ENCODE measurements around the gene SH3BGRL2.
"Not testable (repeated sequence)": the region's sequence is repeated elsewhere in the genome, so short reads cannot be mapped to it uniquely, and the experiment has no call there.

Gene SH3BGRL2

GRCh38 chr6:79672631-79673111 is 41.5 kb downstream of the SH3BGRL2 start:
- Histone ChIP-seq H3K36me3 (ENCODE audit: low read depth) (no peaks in the 10 kb centered on the region), H3K4me1 (ENCODE audit: insufficient read depth, poor library complexity, severe bottlenecking) (peaks cover 14% of the 10 kb centered on the region), H3K9me3 (ENCODE audit: severe bottlenecking) (no peaks in the 10 kb centered on the region), H3K27ac (ENCODE audit: poor library complexity, severe bottlenecking) (peak overlapping the region; percentile 56), H3K4me3 (ENCODE audit: severe bottlenecking) (no peak overlapping the region), H3K27me3 (ENCODE audit: insufficient read depth, poor library complexity, severe bottlenecking) (no peaks in the 10 kb centered on the region)
- DNase-seq (ENCODE audit: low spot score) (no peak), ATAC-seq (ENCODE audit: low read depth) (peak; percentile 29; the same call in 2 of the 3 replicates)
- TF ChIP-seq, protein P1, sequence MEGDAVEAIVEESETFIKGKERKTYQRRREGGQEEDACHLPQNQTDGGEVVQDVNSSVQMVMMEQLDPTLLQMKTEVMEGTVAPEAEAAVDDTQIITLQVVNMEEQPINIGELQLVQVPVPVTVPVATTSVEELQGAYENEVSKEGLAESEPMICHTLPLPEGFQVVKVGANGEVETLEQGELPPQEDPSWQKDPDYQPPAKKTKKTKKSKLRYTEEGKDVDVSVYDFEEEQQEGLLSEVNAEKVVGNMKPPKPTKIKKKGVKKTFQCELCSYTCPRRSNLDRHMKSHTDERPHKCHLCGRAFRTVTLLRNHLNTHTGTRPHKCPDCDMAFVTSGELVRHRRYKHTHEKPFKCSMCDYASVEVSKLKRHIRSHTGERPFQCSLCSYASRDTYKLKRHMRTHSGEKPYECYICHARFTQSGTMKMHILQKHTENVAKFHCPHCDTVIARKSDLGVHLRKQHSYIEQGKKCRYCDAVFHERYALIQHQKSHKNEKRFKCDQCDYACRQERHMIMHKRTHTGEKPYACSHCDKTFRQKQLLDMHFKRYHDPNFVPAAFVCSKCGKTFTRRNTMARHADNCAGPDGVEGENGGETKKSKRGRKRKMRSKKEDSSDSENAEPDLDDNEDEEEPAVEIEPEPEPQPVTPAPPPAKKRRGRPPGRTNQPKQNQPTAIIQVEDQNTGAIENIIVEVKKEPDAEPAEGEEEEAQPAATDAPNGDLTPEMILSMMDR (IDR thresholded peaks at IDR 0.05; ENCODE audit: poor library complexity, severe bottlenecking), result peak; percentile 85

DNA sequence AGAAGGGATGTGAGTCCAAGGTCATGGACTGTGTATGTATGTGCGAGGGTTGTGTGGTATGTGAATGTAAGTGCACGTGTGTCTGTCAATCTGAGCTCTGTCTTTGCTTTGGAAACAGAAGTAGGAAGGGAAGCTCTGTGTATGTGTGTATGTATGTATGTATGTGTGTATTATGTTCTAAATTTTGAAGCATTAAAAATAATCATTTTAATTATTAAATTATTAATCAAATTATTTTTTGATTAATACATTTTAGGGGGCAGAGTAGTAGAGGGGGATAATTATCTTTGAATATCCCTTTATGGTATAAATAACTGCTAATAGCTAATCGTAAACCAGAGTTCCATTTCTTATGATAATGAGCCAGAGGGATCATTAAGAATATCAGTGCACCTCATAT is 42.8 kb downstream of the SH3BGRL2 start:
- TF ChIP-seq, protein P1 (IDR thresholded peaks at IDR 0.05; ENCODE audit: poor library complexity, severe bottlenecking), result no peak
- H3K27ac ChIP-seq (ENCODE audit: poor library complexity, severe bottlenecking), result no peak overlapping the region
- H3K4me1 ChIP-seq (ENCODE audit: insufficient read depth, poor library complexity, severe bottlenecking), result peaks cover 14% of the 10 kb centered on the region
- no peak for DNase-seq (ENCODE audit: low spot score)
- ATAC-seq (ENCODE audit: low read depth), result no peak
- H3K27me3 ChIP-seq (ENCODE audit: insufficient read depth, poor library complexity, severe bottlenecking), result no peaks in the 10 kb centered on the region
- H3K36me3 ChIP-seq (ENCODE audit: low read depth), result no peaks in the 10 kb centered on the region
- no peaks in the 10 kb centered on the region for H3K9me3 ChIP-seq (ENCODE audit: severe bottlenecking)
- no peak overlapping the region for H3K4me3 ChIP-seq (ENCODE audit: severe bottlenecking)

DNA sequence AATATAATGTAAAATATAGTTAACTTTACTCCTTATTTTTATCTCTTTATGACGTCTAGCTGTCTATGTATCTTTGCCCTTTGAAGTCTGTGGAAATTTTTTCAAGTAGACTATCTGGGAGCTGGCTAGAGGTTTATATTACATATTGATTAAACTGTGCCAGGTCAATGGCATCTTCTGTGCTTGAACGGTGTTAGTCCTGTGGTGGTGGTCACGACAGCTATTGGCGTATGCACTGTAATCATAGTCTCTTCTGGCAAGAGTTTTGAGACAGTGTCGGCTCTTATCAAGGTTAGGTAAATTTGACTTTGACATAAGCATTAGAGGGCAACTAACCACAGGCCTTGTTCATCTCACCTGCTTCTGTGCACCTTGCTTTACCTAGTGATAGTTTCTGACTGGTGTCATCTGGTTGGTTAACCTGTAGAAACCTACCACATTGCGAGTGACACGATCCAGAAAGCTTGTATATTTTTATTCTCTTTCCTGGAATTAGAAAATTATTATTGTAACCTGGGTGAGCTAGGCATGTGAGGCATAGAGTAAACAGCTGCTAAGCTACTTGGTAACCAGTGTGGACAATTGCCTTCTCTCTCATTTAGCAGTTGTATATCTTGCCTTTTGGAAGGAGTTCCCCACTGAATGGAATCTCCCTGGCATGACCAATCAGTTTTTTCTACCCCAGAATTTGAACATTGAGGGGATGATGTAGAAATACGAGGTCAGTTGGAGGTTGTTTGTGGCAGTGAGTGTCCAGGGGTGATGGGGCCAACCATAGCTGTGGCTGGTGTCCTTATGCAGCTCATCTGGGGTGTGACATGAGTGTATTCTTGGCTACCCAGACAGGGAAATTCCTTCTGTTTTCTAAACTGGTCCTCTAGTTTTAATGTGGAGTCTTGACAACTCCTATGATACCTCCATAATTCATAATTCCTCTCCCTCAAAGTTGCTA is 45.9 kb downstream of the SH3BGRL2 start:
- Histone ChIP-seq H3K27me3 (ENCODE audit: insufficient read depth, poor library complexity, severe bottlenecking) (no peaks in the 10 kb centered on the region), H3K36me3 (ENCODE audit: low read depth) (no peaks in the 10 kb centered on the region), H3K4me3 (ENCODE audit: severe bottlenecking) (no peak overlapping the region), H3K4me1 (ENCODE audit: insufficient read depth, poor library complexity, severe bottlenecking) (peaks cover 1% of the 10 kb centered on the region), H3K9me3 (ENCODE audit: severe bottlenecking) (no peaks in the 10 kb centered on the region), H3K27ac (ENCODE audit: poor library complexity, severe bottlenecking) (no peak overlapping the region)
- no peak for DNase-seq (ENCODE audit: low spot score)
- ATAC-seq (ENCODE audit: low read depth), result no peak
- TF ChIP-seq, protein P1 (IDR thresholded peaks at IDR 0.05; ENCODE audit: poor library complexity, severe bottlenecking), result no peak

GRCh38 chr6:79682682-79683081 is 51.6 kb downstream of the SH3BGRL2 start:
- not testable (repeated sequence) for H3K27ac ChIP-seq (ENCODE audit: poor library complexity, severe bottlenecking); DNase-seq (ENCODE audit: low spot score); ATAC-seq (ENCODE audit: low read depth); H3K36me3 ChIP-seq (ENCODE audit: low read depth); H3K4me1 ChIP-seq (ENCODE audit: insufficient read depth, poor library complexity, severe bottlenecking); H3K9me3 ChIP-seq (ENCODE audit: severe bottlenecking); H3K27me3 ChIP-seq (ENCODE audit: insufficient read depth, poor library complexity, severe bottlenecking); H3K4me3 ChIP-seq (ENCODE audit: severe bottlenecking)

GRCh38 chr6:79684876-79685275 is 53.7 kb downstream of the SH3BGRL2 start:
- TF ChIP-seq, protein P1 (IDR thresholded peaks at IDR 0.05; ENCODE audit: poor library complexity, severe bottlenecking), result no peak
- no peaks in the 10 kb centered on the region for H3K36me3 ChIP-seq (ENCODE audit: low read depth)
- DNase-seq (ENCODE audit: low spot score) (no peak), ATAC-seq (ENCODE audit: low read depth) (no peak)
- H3K27me3 ChIP-seq (ENCODE audit: insufficient read depth, poor library complexity, severe bottlenecking), result no peaks in the 10 kb centered on the region
- no peaks in the 10 kb centered on the region for H3K4me1 ChIP-seq (ENCODE audit: insufficient read depth, poor library complexity, severe bottlenecking)
- no peak overlapping the region for H3K4me3 ChIP-seq (ENCODE audit: severe bottlenecking)
- no peaks in the 10 kb centered on the region for H3K9me3 ChIP-seq (ENCODE audit: severe bottlenecking)
- H3K27ac ChIP-seq (ENCODE audit: poor library complexity, severe bottlenecking), result no peak overlapping the region

Data from RWPE2 (cell line).